Caki2 (cell line): ENCODE measurements around the gene TBC1D22A. TPM values are rescaled to one million over a fixed set of nuclear protein-coding genes. Genes with fewer than 3 reads are reported as not detected.
"Not testable (repeated sequence)": the region's sequence is repeated elsewhere in the genome, so short reads cannot be mapped to it uniquely, and the experiment has no call there.

Experiments used
- DNase-seq: peaks from one replicate; pipeline ENCODE4 v3.0.0-alpha.2; 2015; ENCODE audit warnings: low read depth
- in situ Hi-C: cut with HindIII; loops from 2 replicates; pipeline ENCODE4 v1.10.0; 2016; ENCODE audit warnings: low sequenced_read_pairs, low pct_unique_long_range_greater_than_20kb, mixed read lengths
- total RNA-seq: library from RNA; depleted of rRNA; stranded (reverse); fragments of >200 nt; shearing (Covaris generic); gene quantifications from 2 replicates; pipeline ENCODE4 v1.2.3, GENCODE V29; 2014; ENCODE audit warnings: low replicate concordance

The TBC1D22A gene
- total RNA-seq, 1 experiment from 2014 or later: 15.0 TPM

DNA sequence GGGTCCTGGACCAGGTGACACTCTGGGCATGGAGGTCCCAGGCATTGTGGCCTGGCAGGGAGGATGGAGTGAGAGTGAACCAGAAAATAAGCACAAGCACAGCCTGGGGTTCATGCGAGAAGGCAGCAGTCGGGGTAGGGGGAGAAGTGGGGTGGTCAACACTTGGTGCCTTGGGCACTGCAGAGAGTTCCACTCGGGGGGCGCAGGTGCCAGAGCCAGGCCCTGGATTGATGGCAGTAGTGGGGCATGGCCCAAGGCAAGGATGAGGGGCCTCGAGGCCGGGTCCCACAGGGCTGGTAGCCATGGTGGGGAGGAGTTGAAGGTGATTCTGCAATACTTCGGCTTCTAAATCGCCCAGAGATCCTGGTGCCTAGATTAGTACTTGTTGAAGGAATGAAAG lies 372.9 kb downstream of the TBC1D22A start:
- DNase-seq: no peak
- in situ Hi-C loops: no loop called here

DNA sequence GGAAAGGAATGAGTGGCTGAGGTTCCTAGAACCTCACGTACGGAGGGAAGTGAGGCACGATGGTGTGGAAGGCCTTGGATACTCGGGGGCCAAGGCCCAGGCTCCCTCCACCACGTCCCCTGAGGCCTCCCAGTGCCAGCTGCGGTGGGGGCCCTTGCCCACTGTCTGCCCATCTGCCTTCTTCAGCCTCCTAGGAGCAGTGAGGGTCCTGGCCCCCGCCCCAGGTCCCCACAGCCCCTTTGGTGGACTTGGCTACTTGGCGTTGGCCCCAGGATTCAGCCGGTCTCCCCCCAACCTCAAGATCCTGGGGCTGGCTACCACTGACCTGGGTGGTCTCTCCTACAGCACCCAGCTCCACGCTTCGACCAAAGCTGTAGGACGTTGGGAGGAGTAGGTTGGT lies 373.6 kb downstream of the TBC1D22A start:
- in situ Hi-C loops: no loop called here
- DNase-seq: no peak

DNA sequence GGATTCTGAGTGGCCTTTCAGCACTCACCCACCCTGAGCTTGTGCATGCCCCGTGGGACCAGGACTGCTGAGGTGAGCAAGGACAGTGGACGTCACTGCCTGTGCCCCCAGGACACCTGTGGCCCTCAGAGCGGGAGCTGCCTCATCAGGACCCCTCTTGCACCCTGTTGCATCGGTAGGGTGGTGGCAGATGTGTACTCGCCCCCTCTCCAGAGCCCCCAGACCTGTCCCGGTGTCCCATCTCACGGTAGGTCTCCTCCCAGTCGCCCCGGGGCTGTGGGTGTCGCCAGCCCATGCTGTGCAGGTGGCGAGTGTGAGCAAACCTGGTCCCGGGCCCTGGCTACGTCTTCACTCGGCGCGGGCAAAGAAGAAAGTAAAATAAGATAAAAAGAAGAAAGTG lies 374.2 kb downstream of the TBC1D22A start:
- in situ Hi-C loops: no loop called here
- DNase-seq: no peak

DNA sequence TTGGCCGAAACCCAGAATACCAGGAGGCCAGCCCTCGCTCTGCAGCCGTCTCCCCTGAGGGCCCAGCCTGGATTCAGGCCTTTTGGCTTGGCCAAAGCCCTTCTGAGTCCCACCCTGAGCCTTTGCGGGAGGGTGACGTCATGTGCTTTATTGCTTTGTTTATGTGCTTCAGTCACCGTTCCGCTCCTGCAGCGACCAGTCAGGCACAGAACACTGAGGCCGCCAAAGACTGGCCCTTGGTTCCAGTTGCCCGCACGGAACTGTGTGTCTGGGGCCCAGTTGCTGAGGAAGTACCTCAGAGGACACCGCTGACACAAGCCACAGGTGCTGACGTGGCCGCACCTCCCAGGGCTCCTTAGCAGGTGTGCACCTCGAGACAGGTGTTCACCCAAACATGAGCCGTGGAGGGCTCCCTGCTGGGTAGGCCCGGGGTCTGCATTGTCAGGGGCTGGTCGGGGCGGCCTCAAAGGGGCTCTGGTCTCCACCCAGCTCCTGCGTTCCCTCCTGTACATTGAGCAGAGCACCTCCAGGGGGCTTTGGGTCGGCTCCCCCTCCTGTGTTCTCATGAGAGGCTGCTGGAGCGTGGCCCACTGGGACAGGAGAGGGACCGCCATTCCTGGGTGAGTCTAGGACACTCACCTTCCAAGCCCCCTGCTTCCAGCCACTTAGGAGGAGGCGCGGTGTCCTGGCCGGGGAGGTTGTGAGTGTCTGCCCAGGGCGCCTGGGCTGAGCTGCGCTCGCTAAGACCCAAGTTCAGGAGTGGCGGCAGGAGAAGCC lies 376.8 kb downstream of the TBC1D22A start:
- in situ Hi-C loops: no loop called here
- peak; percentile 49 for DNase-seq

DNA sequence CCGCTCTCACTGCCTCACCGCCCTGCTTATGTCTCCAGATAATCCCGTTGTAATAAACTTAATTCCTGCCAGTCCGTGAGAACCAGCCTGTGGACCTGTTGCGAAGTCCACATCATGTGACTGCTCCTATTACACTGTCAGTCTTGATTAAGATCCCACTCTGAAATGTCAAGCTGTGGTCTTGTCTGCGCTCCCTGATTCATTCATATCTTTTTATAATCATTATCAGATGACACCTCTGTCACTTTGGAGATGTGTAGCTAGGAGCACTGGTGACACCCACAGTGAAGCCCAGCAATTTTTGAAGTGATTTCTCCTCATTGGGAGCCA lies 377.3 kb downstream of the TBC1D22A start:
- in situ Hi-C loops: no loop called here
- no peak for DNase-seq

DNA sequence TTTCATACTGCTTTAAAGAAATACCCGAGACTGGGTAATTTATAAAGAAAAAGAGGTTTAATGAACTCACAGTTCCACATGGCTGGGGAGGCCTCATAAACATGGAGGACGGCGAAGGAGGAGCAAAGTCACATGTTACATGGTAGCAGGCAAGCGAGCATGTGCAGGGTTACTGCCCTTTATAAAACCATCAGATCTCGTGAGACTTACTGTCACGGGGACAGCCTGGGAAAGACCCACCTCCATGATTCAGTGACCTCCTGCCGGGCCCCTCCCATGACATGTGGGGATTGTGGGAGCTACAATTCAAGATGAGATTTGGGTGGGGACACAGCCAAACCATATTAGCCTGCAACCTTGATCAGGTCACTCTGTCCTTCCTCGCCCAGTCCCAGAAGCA lies 378.5 kb downstream of the TBC1D22A start:
- DNase-seq, in situ Hi-C loops: not testable (repeated sequence)

DNA sequence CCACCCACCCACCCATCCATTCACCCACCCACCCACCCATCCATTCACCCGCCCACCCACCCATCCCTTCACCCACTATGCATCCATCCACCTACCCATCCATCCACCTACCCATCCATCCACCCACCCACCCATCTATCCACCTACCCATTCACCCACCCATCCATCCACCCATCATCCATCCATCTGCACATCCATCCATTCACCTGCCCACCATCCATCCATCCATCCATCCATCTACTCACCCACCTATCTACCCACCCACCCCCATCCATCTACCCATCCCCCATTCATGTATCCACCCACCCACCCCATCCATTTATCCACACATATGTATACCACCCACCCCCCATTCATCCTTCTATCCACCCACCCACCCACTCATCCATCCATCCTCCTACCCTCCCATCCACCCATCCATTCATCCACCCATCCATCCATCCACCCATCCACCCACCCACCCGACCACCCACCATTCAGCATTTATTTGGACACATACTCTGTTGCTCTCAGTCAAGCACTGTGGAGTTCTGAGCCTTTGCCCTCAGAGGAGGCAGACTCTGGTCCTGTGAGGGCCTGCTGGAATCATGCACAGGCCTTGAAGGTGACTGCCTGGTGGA lies 380.1 kb downstream of the TBC1D22A start:
- no peak for DNase-seq
- in situ Hi-C loops: no loop called here

DNA sequence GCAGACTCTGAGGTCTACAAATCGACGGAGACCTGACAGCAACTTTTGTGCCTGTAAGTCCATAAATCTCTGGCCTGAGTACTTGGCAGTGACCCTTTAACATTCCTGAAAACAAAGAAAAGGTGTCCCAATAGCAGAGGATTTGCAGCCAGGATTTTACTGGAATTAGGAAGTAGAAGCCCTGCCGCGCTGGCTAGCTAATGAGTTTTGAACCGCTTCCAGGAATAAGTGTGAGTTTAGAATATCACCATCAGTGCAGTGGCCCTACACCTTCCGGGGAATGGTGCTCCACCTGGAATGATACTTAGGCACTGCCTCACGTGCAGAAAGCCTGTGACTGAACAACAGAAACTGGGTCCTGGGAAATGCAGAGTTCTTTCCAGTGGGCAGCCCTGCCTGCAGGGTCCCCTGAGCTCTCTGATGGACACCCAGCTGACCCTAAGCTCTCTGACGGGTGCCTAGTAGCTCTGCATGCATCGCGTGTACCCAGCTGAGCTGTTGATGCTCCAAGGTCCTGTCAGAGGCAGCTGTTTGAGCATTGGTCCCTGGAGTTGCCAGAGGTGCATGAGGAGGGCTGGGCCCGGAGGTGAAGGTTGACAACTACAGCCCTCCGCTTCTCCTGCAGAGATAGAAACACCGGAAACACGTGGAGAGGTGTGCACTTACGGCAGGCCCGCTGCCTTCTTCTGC lies 380.9 kb downstream of the TBC1D22A start:
- in situ Hi-C loops: no loop called here
- DNase-seq: no peak

DNA sequence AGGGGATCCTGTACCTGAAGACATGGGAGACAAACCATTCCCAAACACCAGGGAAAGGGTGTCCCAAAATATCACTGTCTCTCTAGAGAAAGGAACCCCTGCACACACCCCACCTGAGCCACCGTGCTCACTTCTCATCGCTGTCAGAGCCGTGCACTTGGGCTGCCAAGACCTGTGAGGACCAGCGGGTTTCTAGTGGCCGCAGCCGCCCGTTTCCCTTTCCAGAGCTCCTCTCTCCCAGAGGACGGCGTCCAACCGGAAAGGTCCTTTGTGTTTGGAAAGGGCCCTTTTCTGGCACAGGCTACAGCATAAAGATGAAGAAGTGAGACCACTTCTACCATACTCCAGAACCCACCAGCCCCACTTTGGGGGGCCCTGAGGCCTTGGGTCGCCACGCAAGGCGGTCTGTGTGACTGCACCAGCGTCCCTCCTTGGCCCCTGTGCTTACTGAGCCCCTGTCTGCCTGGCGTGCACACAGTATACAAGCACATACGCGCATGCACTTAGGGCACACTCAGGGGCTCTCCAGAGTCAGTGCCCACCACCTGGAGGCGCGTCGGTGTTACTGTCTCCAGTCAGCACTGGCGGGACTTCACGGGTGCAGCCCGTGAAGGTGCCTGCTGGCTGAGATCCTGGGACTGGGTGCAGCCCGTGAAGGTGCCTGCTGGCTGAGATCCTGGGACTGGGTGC lies 381.8 kb downstream of the TBC1D22A start:
- DNase-seq: no peak
- in situ Hi-C loops: no loop called here

DNA sequence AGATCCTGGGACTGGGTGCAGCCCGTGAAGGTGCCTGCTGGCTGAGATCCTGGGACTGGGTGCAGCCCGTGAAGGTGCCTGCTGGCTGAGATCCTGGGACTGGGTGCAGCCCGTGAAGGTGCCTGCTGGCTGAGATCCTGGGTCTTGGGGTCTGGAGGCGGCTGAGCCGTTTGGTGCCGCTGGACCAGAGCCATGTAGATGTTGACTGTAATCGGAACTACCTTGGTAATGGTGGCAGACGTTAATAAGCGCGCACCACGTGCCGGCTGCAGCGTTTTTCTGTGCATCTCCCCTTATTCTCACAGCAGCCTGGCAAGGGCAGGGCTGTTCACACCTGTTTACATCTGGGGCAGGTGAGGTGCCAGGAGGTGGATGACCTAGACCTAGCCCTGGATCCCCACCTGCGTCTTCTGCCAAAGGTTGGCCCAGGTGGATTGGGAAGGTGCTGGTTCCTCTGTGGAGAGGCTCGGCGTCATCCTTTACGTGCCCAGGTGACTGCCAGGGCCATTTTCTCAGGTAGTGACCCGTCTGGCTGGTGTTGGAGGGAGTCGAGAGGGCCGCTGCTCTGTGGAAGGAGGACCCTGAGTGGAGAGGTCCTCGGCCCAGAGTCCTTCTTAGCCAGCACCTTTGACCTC lies 382.5 kb downstream of the TBC1D22A start:
- DNase-seq: no peak
- in situ Hi-C loops: no loop called here

DNA sequence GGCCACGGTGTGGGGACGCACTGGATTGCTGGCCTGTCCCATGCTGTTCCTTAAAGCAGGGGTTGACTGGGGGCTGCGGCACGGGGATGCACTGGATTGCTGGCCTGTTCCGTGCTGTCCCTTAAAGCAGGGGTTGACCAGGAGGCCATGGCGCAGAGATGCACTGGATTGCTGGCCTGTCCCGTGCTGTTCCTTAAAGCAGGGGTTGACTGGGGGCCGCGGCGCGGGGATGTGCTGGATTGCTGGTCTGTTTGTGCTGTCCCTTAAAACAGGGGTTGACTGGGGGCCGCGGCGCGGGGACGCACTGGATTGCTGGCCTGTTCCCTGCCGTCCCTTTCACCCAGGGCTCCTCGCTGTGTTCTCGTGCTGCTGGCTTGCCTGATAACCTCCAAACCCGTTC lies 383.4 kb downstream of the TBC1D22A start:
- DNase-seq: no peak
- in situ Hi-C loops: no loop called here

DNA sequence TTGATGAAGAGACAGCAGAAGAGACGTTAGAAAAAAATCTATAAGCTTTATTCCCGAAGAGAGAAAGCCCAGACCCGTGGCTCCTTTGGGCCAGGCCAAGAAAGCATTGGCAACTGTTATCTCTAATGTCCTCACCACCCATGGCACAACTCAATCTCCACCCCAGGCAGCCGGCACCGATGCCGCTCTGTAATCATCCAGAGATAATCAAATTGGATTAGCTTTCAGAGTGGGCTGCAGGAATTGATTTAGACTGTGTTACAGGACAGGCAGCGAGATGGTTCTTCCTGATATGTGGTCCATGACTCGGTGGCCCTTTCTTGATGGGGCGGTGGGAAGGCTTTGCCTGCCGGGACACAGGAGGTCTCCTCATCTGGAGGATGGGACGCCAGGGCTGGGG lies 383.9 kb downstream of the TBC1D22A start:
- in situ Hi-C loops: no loop called here
- no peak for DNase-seq

DNA sequence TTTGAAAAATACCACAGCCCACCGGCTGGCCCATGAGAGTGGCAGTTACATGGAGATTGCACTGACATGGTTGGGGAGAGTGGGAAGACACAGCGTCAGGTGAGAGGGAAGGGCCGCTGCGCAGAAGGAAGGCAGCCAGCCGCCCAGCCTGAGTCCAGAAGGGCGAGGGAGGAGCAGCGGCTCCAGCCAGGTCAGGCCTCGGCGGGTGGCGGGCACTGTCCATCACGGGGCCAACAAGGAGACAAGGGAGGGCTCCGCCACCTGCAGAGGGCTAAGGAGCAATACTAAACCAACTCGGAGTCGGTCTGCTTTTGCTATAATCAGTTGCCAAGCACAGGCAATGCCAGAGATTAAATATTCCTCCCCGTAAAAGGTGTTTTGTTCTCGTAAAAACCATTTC lies 384.5 kb downstream of the TBC1D22A start:
- no peak for DNase-seq
- in situ Hi-C loops: no loop called here

DNA sequence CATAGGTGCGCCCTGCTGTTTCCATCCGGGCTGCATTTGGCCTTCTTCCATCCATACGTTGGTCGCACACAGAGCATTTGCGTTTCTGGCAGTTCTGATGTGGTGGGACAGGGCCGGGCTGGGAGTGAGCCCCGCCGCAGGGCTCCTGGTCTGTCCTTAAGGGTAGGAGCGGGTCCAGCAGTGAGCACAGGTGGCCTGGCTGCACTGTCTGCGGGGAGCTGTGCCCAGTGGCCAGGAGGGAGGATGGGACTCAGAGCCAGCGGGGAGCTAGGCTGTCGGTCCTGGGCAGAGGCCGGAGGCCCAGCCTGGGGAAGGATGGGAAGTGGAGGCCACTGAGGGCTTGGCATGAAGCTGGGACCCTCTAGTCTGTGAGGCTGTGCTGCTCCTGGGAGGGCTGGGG lies 385.1 kb downstream of the TBC1D22A start:
- in situ Hi-C loops: no loop called here
- DNase-seq: no peak

DNA sequence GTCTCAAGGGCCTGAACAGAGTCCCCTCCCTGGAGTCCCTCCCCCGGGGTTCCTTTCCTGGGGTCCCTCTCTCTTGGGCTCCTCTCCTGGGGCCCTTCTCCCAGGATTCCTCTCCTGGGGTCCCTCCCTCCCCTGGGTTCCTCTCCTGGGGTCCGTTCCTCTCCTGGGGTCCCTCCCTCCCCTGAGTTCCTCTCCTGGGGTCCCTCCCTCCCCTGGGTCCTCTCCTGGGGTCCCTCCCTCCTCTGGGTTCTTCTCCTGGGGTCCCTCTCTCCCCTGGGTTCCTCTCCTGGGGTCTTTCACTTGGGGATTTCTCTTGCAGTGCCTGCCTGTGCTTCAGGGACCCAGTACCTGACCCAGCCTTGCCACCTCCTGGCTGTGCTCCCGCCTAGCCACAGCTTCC lies 386.1 kb downstream of the TBC1D22A start:
- in situ Hi-C loops: no loop called here
- no peak for DNase-seq

DNA sequence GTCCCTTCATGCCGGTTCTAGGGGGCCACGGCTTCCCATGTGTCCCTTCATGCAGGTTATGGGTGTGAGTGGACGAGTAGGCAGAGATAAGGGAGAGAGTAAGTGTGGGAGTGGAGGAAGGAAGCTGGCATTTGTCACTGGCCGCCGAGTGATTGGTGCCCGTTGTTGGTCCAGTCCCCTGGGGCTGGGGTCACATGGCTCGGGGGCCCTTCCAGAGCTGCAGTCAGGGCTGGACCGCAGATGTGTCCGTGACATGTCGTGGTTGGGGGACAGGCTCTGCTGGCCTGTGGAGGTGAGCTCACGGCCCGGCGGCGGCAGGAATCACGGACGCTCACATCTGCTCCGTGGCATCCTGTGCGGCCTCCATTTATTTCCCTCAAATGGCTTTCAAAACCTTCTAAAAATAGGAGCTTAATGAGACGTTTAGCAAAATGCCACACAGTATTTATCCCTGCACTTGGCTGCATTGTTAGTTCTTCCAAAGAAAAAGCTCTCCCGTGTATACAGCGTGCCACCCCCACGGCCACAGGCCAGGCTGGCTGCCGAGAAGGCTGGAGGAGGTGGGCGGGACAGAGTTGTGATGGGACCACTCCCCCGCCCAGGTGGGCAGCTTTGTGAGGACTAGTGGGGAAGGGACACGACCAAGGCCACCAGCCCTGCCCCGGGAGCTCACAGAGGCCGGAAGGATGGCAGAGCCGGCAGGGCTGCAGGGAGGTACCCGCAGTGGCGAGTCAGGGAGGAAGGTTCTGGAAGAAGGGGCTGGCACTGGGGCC lies 386.7 kb downstream of the TBC1D22A start:
- no peak for DNase-seq
- in situ Hi-C loops: no loop called here

DNA sequence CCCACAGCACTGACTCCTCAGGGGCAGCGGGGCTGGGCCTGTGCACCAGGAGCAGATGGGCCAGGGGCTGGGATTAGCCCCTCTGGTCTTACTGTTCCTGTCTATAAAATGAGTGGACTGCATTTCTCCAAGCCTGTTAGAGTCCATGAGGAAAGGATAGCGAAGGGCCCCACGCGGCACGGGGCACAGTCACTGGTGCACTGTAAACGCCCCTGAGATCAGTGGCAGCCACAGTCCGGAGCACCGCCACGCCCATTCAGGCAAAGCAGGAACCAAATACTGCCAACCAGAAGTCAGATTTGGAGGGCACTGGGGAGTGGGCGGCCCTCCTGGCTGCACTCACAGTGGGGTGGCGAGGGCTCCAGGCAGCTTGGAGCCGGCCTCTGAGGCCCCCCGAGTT lies 387.5 kb downstream of the TBC1D22A start:
- DNase-seq: no peak
- in situ Hi-C loops: no loop called here

DNA sequence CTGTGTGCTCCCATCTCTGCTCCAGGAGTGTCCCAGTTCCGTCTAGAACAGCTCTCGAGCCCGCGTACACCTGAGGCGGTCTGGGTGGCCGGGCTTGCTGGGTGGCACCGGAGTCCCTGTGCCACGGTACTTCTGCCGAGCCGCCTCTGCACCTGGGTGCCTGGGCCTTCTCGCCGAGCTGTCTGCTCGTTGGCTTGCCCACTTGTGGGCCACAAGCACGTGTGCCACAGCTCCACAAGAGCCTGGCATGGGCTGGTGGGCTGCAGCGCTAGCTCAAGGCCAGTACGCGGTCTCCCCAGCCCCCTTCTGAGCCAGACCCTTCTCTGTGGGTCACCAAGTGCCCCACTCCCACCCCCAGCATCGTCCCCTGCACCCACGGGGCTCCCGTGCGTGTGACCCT lies 388.0 kb downstream of the TBC1D22A start:
- no peak for DNase-seq
- in situ Hi-C loops: no loop called here
